GM18909 (cell line): ENCODE data around the gene IL20RA.

Experiments
- ATAC-seq: cut with Tn5 transposase; IDR thresholded peaks from one replicate; pipeline ENCODE4 v1.9.1; 2021; ENCODE audit warnings: mild to moderate bottlenecking; ENCODE audit not compliant: unreplicated experiment, poor library complexity

Gene IL20RA

GRCh38 chr6:136950436-136951126 is 94.2 kb downstream of the IL20RA start:
- no peak for ATAC-seq
